ENCODE data around the gene RAD9B.
"Not testable (repeated sequence)": the region's sequence is repeated elsewhere in the genome, so short reads cannot be mapped to it uniquely, and the experiment has no call there.

Gene RAD9B

DNA sequence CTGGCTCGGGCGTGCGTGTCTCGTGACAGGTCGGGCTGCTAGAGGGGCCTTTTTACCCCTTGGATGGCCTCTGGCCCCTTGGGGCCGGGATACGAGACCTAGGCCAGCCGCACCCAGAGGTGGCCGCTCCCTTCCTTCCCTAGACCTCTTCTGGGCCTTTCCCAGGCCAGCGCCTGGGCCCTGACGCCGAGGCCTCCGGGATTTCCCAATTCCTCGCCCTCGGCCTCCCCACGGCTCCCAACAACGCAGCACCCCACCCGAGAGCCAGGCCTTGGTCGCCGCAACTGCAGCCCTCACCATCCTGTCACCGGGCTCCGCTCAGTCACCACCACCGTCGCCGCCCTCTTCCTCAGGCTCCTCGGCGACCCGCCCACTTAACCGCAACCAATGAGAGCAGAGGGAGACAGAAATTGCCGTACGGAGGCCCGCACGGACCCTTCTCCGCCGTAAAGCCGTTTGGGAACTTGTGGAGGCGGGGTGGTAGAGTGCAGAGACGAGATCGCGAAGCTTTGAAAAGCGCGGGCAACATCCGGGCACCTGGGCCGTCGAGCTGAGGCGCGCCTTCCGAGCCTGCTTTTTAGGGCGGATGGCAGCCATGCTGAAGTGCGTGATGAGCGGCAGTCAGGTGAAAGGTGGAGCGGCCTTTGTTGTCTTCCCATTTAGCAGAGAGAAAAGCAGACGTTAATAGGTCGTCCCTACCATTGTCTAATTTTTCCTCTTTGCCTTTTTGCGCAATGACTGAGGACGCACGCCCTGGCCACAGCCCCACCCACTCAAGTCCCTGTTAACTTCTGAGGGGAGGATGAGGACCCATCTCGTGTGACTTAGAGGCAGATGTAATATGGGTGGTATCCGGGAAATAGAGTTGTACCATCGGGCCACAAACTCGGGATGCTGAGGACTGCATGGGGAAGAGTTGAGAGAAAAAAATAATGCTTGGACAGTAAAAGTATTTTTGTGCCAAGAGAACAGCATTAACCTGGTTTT, at the start of gene RAD9B, which contains the start of gene VPS29:
Gene RAD9B (plus strand): TSS at position 580 of the 987 bp plus-strand sequence. CDS start 7 bp downstream, at position 587.
Gene VPS29 (minus strand): TSS at position 360 of the 987 bp plus-strand sequence. CDS start 60 bp downstream, at position 300.
- peak; percentile 99 for DNase-seq

DNA sequence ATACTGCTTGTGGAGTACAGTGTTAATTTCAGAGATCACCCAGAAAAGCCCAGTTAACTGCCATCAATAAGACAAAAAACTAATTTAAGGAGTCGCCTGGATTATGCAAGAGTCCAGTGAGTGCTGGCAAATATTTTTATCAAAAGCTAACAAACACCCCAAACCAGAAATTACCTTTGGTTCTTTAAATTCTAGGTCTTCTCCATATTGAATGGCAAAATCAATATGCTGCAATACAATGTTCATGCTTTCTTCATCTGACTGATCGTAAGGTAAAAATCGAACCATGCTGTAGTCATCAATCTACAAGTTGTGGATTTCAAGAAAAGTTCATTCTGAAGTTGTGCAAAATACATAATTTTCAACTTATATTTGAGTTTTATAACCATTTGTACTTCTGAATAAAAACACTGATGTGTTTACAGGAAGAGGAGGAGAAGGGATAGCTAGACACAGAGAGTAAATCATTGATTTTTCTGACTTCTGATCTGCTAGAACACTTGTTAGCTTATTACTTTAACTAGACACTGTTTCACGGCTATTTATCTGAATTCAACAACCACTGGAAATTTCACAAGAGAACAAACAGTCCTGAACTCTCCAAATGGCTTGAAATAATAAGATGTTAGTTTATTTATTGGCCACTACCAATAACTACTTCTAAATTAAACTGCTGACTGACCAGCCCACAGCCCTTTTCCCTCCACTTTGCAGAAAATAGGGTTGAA, 48.4 kb upstream of the RAD9B start:
- no peak for DNase-seq

DNA sequence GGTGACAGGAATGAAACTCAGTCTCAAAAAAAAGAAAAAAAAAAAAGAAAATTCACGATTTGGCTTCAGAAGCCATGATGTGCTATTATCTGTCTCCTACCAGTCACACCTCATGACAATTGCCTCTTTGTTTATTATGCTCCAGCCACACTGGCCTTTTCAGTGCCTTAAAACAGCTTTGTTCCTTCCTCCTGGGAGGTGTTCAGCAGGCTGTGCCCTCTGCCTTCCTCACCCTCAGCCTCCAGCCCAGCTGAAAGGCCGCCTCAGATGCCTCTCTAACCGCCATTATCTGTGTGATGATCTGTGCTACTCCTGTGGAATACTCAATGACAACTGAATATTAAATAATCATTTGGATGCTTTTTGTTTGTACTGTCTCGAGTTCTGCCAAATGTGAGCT, 43.4 kb upstream of the RAD9B start:
- DNase-seq, result no peak

DNA sequence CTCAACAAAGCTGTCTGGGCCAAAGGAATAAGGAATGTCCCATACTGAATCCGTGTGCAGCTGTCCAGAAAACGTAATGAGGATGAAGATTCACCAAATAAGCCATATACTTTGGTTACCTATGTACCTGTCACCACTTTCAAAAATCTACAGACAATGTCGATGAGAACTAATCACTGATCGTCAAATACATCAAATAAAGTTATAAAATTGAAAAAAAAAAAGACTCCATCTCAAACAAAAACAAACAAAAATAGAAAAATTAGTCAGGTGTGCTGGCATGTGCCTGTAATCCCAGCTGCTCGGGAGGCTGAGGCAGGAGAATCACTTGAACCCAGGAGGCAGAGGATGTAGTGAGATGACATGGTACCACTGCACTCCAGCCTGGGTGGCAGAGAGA, 40.9 kb upstream of the RAD9B start:
- DNase-seq, result not testable (repeated sequence)

DNA sequence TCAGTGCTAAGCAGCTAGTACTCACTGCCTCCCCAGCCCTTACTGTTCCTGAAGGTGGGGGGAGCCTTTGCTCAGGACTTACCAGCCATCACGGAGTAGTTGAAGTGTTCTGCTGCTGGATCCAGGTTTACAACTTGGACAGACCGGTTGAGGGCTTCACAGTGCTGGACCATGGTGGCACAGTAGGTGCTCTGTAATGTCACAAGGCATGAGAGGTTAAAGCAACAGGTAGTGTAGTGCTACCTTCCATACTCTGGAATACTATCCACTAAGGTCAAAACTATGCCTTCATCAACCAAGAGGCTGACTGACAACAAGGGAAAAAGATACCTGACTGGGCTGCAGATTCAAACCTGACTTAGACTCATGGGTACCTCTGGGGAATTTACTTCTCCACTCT, 37.1 kb upstream of the RAD9B start:
- no peak for DNase-seq

DNA sequence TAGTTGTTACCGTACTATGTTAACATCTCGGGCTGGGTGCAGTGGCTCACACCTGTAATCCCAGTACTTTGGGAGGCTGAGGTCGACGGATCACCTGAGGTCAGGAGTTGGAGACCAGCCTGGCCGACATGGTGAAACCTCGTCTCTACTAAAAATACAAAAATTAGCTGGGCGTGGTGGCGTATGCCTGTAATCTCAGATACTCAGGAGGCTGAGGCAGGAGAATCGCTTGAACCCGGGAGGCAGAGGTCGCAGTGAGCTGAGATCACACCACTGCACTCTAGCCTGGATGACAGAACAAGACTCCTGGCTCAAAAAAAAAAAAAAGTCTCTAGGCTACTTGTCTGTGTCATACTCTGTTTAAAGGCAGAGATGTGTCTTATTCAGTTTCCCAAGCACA, 36.4 kb upstream of the RAD9B start:
- DNase-seq, result not testable (repeated sequence)

DNA sequence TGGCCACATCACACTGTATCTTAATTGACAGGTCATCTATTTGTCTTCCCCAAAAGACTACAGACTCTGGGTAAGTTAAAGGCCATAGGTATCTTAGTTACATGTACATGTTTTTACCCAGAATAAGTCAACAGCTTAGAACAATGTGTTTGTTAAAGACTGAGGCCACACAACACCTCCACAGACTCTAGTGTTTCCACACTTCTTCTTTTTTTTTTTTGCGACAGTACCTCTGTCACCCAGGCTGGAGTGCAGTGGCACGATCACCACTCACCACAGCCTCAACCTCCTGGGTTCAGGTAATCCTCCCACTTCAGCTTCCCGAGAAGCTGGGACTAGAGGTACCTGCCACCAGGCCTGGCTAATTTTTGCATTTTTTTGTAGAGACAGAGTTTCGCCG, 35.3 kb upstream of the RAD9B start:
- DNase-seq, result no peak

DNA sequence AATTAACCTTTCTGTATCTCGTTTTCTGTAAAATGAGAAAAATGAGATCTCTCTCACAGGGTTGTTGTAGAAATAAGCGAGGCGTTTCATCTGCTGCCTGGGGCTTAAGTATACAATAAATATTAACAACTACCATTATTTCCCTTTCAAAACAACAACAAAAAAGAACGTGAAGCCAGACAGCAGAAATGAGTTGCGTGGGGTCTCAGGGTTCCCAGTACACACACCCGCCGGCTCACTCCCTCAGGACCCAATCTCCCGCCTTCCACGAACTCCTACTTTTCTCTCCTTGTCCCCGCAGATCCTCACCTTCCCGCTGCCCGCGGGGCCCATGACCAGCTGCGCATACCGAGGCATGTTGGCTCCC, 34.3 kb upstream of the RAD9B start:
- DNase-seq, result no peak

DNA sequence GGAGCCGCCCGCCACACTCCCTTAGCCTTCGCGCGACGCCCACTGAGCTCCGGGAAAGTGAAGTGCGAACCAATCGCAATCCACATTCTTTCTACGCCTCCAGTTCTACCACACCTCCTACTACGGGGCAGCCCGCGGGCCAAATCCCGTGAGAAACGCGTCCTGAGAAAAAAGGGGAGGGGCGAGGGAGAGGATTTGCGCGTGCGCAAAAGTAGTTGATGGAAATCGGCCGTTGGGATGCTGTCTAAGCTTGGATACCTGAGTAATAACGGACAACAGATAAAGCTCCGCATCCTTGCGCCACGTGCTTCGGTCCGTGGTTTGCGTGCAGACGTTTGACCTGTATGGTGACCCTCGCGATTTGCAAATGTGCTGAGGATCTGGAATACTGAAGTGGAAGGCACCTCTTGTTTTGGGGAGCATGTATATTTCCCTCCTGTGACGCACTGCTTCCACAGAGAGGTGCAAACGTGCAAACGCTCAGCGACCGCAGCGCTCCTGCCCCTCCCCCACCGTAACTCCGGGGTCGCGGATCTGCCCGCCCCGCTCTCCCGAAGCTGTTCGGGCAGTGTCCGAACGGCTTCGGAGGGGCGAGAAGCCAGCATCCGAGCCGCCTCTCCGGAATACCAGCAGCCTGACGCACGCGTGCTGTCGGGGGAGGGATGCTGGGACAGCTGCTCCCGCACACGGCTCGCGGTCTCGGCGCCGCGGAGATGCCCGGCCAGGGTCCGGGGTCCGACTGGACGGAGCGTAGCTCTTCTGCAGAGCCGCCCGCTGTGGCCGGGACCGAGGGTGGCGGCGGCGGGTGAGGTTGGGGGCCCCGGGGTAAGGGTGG, 33.7 kb upstream of the RAD9B start, which contains the start of the genes FAM216A and GPN3:
Gene FAM216A (plus strand): TSS at position 632 of the 835 bp plus-strand sequence. CDS start 31 bp downstream, at position 663.
Gene GPN3 (minus strand): TSS at position 44 of the 835 bp plus-strand sequence. CDS start 54 bp downstream, outside the sequence.
- peak; percentile 98 to 99 (median 99) for DNase-seq

DNA sequence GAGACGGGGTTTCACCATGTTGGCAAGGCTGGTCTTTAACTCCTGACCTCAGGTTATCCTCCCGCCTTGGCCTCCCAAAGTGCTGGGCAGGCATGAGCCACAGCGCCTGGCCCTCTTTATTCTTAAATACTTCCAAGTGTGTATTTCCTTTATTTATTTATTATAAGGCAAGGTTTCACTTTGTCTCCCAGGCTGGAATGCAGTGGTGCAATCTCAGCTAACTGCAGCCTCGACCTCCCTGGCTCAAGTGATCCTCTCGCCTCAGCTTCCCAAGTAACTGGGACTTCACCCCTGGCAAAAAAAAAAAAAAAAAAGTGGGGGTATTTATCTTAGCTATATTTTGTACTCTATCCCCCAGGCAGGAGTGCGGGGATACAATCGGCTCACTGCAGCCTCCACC, 26.7 kb upstream of the RAD9B start:
- no peak for DNase-seq

DNA sequence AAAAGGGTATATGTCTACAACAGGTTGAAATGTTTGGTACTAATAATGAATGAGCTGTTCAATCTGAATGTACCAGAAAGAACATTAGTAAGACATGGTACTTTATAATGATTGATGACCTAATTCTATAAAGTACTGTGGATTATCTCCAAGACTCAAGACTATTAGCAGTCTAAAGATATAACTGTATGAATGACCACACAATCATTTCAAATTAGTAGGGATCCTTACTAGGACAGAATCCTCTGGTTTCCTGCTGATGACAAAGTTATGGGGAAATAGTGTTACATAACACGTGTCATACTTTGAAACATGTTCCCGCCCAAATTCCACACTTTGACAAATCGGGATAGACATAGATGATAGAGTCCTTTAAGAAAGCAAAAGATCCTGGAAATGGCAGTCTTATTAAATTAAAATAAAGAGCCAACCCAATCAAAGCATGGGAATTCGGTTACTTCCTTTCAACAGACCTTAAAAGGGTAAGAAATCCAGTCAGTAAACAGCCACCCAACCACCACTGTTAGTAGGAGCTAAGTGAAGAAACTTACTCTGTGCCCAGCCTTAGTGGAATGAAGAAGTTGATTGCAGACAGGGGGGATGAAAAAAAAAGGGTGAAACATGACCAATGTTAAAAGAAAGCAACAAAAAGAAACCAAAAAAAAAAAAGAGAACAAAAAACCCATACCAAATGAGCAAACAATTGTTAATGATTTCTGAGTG, 3.0 kb upstream of the RAD9B start:
- peak; percentile 66 to 85 (median 78) for DNase-seq

DNA sequence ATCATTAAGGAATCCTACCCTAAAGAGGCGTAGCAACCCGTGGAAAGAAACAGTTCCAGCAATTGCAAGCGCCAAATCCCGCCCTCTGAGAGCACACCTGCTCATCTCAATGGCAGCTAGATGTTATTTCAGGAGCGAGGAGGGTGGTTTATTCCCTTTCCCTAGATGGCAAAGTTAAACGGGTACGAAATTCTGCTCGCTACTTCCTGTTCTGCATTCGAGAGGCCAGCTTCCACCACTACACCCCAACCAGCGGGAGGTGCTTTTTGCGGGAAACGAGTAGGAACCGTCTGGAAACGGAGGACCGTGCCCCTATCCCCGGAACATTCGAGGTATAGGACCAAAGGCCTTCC, 756 bp upstream of the RAD9B start:
- peak; percentile 75 to 79 (median 77) for DNase-seq

DNA sequence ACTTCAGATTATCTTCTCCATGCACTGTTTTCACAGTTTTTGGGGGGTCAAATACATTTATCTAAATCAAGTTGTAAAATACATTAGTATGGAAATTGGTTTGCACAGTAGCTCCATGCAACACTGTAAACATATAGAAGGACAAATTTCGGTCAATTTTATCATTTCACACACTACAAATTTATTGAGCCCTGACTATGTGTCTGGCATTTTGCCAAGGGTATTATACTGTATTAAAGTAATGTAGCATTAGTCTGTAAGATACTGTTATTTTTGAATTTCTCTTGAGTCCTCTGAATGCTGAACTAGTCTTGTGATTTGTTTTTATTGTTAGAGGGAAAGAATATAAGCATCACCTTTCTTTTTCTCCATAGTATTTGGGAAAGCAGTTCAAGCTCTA, 1.3 kb downstream of the RAD9B start:
- DNase-seq, result no peak

DNA sequence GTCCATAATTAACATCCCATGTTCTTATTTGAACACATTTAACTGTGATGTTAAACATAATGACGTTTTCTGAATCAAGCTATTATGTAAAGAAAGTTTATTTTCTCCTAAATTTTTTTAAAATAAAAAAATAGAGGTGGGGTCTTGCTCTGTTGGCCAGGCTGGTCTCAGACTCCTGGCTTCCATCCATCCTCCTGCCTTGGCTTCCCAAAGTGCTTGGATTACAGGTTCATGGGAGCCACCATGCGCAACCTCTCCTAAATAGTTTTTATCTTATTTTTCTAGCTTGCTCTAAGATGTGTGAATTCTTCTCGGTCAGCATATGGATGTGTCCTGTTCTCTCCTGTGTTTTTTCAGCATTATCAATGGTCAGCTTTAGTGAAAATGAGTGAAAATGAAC, 3.2 kb downstream of the RAD9B start:
- no peak for DNase-seq

DNA sequence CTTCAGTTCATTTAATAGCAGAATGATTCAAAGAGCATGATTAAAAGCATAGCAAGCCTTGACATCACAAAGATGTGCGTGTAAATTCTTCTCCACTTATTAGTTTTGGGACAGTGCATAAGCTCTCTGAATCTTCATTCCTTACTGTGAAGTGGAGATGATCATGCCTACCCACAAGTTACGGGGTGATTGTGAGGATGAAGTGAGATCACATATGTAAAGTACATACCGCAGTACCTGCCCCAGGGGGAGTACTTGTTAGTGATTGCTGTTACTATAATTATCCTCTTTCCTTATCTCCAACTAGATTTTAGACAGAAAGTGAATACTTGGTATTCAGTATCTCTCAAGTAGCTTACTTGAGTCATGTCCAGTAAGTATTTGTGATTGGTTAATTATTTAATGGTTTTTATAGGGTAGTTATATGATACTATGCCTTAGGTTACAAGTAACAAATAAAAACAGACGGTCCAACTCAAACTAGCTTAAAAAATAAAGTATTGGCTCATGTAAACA, 6.0 kb downstream of the RAD9B start:
- DNase-seq, result no peak

DNA sequence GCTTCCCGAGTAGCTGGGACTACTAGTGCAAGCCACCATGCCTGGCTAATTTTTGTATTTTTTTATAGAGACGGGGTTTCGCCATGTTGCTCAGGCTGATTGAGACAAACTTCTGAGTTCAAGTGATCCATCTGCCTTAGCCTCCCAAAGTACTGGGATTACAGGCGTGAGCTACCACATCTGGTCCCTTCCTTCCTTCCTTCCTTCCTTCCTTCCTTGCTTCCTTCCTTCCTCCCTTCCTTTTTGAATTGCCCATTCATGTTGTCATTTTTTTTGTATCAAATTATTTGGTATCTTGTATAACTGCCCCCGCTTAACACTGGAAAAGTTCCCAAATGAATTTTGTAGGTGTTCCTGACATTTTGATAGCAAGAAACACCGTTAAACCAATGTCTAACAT, 11.7 kb downstream of the RAD9B start:
- no peak for DNase-seq

DNA sequence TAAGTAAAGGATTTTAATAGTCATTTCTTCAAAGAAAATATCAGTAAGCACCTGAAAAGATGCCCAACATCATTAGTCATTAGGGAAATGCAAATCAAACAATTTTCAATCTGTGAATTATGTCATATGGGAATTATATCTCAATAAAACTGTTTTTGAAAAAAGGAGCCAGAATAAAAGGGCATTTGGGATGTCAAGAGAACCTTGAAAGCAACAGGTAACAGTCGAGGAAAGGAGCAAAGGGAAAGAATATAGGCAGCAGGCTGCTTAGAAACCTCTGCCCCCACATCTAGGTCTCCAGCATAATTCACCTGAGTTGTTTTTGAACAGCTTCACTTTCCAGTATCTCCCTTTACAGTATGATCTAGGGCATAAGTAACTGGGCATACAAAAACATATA, 12.2 kb downstream of the RAD9B start:
- DNase-seq, result no peak

DNA sequence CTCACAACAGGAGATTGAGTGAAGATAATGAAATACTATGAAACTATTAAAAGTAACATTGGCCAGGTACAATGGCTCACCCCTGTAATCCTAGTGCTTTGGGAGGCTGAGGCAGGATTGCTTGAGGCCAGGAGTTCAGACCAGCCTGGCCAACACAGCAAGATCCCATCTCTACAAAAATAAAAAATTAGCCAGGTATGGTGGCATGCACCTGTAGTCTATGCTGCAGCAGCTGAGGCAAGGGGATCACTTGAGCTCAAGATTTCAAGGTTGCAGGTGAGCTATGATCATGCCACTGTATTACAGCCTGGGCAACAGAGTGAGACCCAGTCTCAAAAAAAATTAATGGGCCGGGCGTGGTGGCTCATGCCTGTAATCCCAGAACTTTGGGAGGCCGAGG, 14.9 kb downstream of the RAD9B start:
- no peak for DNase-seq

DNA sequence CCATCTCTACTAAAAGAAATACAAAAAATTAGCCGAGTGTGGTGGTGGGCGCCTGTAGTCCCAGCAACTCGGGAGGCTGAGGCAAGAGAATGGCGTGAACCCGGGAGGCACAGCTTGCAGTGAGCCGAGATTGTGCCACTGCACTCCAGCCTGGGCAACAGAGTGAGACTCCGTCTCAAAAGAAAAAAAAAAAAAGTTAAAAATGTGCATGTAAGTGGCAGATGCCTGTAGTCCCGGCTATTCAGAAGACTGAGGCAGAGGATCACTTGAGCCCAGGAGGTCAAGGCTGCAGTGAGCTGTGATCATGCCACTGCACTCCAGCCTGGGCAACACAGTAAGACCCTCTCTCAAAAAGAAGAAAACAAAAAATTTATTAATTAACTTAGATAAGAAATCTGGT, 15.9 kb downstream of the RAD9B start:
- DNase-seq, result not testable (repeated sequence)

DNA sequence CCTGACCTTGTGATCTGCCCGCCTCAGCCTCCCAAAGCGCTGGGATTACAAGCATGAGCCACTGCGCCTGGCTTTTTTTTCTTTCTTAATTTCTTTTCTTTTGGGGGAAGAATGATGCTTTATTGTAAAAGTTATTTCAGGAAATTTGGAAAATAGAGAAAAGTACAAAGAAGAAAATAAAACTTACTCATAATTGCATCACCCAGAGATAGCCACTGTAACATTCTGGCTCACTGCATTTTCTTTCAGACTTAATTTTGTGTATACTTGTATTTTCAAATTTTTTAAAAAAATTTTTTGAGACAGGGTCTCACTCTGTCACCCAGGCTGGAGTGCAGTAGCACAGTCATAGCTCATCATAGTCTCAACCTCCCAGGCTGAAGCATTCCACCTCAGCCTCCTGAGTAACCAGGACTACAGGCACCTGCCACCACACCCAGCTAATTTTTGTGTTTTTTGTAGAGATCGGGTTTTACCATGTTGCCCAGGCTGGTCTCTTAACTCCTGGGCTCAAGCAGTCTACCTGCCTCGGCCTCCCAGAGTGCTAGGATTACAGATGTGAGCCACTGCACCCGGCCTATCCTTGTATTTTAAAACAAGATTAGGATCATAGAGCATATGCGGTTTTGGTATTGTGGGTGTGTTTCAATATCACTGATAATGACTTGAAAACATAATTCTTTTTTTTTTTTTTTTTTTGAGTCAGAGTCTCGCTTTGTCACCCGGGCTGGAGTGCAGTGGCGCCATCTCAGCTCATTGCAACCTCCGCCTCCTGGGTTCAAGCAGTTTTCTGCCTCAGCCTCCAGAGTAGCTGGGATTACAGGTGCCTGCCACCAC, 19.0 kb downstream of the RAD9B start:
- not testable (repeated sequence) for DNase-seq

Measured in suppressor macrophage treated with lipopolysaccharide for 1 hour (primary cell).